ENCODE measurements around the gene FOSB.
A peak's percentile ranks its signal among the peaks of the same experiment; 100 is the strongest.

The FOSB gene

DNA sequence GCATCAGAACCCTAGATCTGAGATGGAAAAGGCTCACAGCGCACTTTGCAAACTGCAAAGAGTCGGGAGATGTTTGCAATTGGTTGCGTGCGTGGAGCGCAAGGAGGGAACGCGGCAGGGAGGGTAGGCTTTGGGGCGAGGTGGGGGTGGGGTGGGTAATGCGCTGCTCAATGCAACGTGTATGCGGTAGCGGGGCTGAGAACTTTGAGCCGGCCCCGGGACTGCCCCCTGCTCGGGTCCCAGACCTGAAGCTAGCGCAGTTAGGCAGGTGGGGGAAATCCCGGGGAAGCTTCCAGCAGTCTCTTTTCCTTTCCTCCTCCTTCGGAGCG is 971 bp downstream of the FOSB start:
- DNase-seq (ENCODE audit: low spot score) = no peak

GRCh38 chr19:45469132-45469944 is 1.5 kb downstream of the FOSB start:
- peak; percentile 95 for DNase-seq (ENCODE audit: low spot score)

GRCh38 chr19:45469945-45470761 is 2.4 kb downstream of the FOSB start:
- no peak for DNase-seq (ENCODE audit: low spot score)

- DNase-seq (ENCODE audit: low spot score) = no peak
Observed at GRCh38 chr19:45470762-45471081, 2.9 kb downstream of the FOSB start.

- DNase-seq (ENCODE audit: low spot score) = no peak
Observed at GRCh38 chr19:45471111-45471930, 3.5 kb downstream of the FOSB start.

- DNase-seq (ENCODE audit: low spot score) = no peak
Observed at GRCh38 chr19:45471931-45472562, 4.3 kb downstream of the FOSB start.

DNA sequence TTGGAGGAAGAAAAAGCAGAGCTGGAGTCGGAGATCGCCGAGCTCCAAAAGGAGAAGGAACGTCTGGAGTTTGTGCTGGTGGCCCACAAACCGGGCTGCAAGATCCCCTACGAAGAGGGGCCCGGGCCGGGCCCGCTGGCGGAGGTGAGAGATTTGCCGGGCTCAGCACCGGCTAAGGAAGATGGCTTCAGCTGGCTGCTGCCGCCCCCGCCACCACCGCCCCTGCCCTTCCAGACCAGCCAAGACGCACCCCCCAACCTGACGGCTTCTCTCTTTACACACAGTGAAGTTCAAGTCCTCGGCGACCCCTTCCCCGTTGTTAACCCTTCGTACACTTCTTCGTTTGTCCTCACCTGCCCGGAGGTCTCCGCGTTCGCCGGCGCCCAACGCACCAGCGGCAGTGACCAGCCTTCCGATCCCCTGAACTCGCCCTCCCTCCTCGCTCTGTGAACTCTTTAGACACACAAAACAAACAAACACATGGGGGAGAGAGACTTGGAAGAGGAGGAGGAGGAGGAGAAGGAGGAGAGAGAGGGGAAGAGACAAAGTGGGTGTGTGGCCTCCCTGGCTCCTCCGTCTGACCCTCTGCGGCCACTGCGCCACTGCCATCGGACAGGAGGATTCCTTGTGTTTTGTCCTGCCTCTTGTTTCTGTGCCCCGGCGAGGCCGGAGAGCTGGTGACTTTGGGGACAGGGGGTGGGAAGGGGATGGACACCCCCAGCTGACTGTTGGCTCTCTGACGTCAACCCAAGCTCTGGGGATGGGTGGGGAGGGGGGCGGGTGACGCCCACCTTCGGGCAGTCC is 5.0 kb downstream of the FOSB start:
- no peak for DNase-seq (ENCODE audit: low spot score)

- DNase-seq (ENCODE audit: low spot score) = no peak
Observed at GRCh38 chr19:45473367-45473681, 5.5 kb downstream of the FOSB start.

DNA sequence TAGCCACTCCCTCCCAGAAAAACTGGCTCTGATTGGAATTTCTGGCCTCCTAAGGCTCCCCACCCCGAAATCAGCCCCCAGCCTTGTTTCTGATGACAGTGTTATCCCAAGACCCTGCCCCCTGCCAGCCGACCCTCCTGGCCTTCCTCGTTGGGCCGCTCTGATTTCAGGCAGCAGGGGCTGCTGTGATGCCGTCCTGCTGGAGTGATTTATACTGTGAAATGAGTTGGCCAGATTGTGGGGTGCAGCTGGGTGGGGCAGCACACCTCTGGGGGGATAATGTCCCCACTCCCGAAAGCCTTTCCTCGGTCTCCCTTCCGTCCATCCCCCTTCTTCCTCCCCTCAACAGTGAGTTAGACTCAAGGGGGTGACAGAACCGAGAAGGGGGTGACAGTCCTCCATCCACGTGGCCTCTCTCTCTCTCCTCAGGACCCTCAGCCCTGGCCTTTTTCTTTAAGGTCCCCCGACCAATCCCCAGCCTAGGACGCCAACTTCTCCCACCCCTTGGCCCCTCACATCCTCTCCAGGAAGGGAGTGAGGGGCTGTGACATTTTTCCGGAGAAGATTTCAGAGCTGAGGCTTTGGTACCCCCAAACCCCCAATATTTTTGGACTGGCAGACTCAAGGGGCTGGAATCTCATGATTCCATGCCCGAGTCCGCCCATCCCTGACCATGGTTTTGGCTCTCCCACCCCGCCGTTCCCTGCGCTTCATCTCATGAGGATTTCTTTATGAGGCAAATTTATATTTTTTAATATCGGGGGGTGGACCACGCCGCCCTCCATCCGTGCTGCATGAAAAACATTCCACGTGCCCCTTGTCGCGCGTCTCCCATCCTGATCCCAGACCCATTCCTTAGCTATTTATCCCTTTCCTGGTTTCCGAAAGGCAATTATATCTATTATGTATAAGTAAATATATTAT is 6.1 kb downstream of the FOSB start:
- DNase-seq (ENCODE audit: low spot score) = peak; percentile 72

DNA sequence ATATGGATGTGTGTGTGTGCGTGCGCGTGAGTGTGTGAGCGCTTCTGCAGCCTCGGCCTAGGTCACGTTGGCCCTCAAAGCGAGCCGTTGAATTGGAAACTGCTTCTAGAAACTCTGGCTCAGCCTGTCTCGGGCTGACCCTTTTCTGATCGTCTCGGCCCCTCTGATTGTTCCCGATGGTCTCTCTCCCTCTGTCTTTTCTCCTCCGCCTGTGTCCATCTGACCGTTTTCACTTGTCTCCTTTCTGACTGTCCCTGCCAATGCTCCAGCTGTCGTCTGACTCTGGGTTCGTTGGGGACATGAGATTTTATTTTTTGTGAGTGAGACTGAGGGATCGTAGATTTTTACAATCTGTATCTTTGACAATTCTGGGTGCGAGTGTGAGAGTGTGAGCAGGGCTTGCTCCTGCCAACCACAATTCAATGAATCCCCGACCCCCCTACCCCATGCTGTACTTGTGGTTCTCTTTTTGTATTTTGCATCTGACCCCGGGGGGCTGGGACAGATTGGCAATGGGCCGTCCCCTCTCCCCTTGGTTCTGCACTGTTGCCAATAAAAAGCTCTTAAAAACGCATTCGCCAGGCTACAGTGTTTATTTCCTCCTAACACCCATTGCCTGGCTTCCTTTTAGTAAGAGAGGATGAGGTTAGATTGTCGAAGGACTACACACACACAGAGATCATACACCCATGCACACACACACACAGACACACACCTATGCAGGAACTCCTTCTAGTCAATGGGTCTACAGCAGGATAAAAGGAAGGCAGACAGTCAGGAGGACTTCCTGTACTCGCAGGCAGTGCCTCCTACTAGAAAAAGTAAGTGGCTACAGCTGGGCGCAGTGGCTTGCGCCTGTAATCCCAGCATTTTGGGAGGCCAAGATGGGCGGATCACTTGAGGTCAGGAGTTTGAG is 7.1 kb downstream of the FOSB start:
- no peak for DNase-seq (ENCODE audit: low spot score)

GRCh38 chr19:45475537-45476291 is 7.9 kb downstream of the FOSB start:
- DNase-seq (ENCODE audit: low spot score) = no peak

DNA sequence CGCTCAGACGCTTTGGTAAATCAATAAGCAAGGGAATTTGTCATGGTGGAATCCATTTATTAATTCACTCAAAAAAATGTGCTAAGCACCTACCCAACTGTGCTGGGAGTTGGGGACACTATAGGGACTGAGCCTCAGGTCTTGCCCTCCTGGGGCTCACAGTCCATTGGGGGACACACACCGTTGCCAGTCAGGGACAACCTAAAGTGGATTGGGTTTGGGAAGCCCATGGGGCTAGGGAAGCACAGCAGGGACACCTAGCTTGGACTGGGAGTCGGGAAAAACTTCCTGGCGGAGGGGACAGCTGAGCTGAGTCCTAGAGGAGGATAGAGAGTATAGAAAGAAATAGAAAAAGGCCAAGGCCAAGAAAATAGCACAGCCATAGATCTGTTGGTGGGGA is 8.5 kb downstream of the FOSB start:
- no peak for DNase-seq (ENCODE audit: low spot score)

- DNase-seq (ENCODE audit: low spot score) = no peak
Observed at GRCh38 chr19:45477186-45477585, 9.4 kb downstream of the FOSB start.

DNA sequence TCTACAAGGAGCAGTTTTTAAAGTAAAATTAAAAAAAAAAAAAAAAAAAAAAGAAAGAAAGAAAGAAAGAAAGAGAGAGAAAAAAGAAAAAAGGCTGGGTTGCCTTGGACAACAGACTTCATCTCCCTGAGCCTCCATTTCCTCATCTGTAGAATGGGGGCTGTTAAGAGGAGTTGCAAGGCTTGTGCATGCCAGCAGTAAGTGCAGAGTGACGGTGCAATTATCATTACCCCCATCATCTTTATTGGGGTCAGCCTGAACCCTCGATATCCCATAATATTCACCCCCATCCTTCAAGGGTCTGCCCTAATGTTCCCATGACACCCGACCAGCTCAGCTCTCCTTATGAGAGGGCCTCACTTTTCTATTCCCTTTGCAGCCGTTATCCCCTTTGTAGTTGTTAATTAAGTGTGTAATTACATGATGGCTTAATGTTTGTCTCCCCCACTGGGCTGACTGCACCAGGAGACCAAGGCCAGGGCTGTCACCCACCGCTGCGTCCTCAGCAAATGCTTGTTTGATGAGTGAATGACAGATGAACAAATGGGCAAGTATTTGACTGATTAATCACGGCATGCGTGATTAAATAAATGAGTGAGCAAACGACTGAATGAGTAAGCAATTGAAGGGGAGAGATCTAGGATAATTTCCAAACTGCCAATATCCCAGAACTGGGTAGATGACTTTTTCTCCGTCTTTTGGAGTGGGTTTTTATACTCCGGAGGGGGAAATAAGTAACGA is 10.1 kb downstream of the FOSB start:
- DNase-seq (ENCODE audit: low spot score) = no peak

- peak; percentile 93 for DNase-seq (ENCODE audit: low spot score)
Observed at GRCh38 chr19:45478454-45479238, 10.8 kb downstream of the FOSB start.

GRCh38 chr19:45483033-45483432 is 15.2 kb downstream of the FOSB start:
- no peak for DNase-seq (ENCODE audit: low spot score)

All from left forelimb (tissue), 1 donor.